Measurements from ENCODE around the gene ABHD12B.
"Not testable (repeated sequence)": the region's sequence is repeated elsewhere in the genome, so short reads cannot be mapped to it uniquely, and the experiment has no call there.

The ABHD12B gene

DNA sequence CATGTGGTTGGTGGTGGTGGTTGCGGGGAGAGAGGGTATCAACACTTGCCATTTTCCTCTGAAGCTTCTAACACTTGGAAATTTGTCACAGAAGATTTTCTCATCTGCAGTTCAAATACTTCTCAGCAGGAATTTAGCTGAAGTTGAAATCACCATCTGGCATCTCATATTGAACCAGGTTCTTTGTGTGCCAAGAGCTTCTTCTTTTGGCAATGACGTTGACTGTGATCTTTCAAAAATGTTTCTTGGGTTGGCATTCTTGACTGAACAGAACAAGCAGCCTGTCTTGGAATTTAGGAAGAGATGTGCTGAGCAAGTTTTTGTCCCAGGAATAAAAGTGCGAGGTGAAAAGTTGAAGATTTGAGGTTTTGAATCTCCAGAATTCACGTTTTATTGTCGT lies 32.2 kb upstream of the ABHD12B start:
- FAIRE-seq, result no peak

DNA sequence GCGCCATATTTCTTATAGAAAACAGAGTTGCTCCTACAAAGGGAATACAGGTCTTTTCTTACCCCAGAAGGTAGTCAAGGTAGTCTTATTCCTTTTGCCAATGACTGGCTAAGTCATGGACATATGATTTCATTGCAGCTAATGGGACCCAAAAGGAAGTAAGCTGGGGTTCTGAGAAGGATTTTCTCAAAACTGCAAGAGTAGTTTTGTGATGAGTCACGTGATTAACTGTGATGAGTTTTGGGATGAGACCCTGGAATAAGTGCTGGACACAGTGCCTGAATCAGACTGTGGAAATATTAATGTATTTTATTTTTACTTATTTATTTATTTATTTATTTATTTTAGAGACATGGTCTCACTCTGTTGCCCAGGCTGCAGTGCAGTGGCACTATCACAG lies 27.5 kb upstream of the ABHD12B start:
- FAIRE-seq, result no peak

DNA sequence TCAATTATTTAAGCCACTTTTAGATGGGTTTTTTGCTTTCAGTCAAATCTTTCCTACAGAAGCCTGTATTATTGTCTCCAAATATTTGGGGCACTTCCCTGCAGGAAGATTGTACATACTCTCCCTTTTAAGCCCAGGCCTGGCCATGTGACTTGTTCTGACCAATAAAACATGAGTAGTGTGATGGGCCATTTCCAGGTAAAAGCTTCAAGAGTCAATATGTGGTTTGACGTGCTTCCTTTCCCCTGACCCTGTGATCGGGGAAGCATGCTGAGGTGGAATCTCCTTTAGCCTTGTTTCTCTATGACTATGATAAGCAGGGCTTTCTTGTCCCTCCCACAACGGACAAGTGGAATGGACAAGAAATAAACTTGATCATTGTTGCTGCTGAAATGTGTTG lies 26.7 kb upstream of the ABHD12B start:
- FAIRE-seq, result no peak

DNA sequence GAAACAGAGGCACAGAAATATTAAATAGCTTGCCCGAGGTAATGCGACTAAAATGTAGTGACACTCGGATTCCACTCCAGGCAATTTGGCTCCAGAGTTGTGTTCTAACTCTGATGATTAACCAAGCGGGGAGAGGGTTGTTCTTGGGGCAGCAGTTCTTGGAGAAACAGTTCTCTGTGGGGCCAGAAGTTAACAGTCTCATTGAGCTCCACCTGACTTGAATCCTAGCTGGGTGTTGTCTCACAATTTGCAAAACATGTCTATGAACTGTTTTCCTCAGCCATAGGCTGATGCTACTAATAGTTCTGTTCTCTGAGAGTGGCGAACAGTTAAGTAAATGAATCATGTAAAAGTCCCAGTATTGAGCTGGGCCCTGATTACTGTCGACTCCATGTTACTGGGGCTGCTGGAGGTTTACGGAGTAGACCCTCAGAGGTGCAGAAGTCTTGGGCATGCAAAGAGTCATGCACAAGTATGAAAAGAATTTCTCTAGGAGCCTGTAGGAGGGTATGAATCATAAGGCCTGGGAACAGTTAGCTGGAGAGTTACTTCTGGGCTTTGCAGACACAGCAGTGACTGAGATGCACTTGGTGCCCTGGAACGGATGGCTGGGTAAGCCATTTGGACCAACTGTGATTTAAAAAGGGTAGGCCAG lies 25.5 kb upstream of the ABHD12B start:
- no peak for FAIRE-seq

DNA sequence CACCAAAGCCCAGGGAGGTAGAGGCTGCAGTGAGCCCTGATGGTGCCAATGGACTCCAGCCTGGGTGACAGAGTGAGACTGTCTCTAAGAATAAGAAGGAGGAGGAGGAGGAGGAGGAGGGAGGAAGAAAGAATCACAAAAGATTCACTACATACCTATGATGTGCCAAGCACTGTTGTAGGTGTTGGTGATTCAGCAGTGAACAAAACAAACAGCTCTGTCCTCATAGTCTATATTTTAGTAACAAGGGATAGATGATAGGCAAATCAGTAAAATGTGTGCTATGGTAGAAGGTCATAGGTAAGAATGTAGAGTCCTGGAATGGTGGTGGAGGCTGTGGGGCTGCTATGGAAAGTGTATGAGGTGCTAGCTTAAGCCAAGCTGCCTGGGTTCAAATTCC lies 18.0 kb upstream of the ABHD12B start:
- no peak for FAIRE-seq

DNA sequence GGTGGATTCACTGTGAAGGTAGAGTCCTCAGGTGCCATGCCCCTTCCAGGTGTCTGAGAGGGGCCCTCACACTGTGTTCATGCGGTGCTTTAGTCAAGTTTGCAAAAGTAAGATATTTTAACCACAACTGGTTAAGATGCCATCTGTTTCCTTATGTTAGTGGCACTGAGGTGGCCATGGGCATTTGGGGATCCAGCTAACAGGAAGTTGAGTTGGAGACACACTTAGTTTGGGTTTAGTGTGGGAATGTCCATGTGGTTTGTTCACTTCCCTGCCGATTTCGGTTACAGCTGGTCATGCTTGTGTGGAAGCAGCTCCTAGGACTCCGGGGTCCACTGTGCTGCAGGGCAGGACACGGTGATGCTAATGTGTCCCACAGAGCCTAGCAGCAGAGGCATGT lies 17.3 kb upstream of the ABHD12B start:
- FAIRE-seq, result no peak

DNA sequence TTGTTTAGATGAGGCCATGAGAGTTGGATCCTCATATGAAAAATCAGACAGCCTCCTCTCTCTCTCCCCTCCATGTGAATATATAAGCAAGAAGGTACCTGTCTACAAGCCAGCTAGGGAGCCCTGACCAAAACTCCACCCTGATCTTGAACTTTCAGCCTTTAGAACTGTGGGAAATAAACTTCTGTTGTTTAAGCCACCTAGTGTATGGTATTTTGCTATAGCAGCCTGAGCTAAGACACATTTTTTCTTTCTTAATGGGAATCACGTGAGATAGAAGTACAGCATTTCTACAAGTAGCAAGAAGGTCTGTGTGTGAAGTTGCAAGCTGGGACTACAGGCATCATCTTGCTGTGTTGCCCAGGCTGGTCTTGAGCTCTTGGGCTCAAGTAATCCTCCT lies 16.3 kb upstream of the ABHD12B start:
- no peak for FAIRE-seq

DNA sequence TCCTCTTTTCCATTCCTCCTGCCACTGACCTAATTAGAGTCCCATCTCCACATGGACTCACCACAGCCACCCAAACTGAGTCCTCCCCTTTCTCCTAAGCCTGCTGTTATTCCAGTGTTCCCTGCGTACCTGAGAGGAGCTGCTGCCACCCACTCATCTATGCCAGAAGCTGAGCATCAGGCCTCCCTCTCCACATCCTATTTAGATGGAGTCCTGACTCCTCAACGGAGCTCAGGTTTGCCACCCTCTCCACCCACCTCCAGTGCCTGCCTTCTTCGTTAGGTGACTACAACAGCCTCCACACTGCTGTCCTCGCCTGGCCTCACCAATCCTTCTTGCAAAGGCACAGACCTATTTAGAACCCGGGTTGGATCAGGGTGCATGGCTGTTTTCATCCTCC lies 15.2 kb upstream of the ABHD12B start:
- FAIRE-seq, result no peak

DNA sequence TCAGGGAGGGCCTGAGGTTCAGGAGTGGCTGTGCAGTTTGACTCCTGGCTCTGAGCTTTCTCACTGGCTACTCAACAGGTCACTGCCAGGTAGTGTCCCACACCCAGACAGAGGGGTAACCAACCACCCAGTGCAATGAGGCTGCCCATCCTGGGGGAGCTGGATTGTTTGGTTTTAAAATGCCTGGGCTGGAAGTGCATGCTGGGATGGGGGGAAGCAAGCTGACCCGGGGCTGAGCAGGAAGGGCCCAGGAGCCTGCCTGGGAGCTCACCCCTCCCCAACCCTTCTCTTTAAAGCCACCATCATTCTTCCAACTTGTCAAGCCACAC lies 12.6 kb upstream of the ABHD12B start:
- no peak for FAIRE-seq

DNA sequence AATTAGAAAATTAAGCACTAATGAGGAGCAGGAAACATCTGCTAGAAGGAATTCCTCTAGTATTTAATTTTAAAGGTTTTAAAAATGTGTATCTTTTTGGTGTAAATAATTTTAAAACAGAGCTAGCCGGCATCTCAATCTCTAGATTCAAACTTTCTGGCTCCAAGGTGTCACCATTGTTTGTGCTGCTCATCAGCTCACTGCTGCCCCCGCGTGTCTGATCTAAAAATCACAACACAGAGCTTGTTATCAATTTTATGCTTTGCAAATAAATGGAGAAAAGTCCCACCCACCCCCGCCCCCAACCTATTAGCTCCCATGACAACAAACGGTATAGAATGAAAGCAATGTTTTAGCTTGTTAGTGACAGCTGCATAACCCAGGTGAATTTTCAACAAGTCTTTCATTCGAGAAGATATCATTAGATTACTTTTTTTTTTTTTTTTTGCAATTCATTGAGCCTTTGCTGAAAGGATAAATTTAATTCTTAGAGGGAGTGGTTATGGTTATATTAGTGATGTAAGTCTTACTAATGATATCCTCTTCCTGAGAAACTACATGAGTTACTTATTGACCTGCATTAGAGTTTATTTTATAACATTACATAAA lies 11.3 kb upstream of the ABHD12B start:
- peak; percentile 90 for FAIRE-seq

DNA sequence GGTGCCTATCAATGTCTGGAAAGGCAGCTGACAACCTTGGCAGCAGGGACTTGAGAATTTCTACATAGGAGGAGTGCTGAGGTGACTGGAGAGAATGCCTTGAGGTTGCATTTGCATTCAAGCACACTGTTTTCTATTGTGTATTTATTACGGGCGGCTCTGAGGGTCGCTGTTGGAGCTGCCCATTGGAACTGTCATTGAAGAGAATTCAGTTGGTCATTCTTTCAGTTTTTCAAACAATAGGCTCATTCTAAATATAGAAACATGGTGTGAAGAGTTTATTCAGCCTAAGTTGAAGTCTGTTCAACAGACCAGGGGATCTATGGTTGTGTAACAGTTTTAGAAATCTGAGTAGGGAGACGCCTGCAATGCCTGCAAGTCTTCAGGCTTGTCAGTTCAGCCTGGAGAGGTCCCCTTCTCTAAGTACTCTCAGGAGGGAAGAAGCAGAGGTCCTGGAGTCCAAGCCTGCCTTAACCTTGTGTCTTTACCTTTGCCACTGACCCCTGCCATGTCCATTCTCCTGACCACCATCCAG lies 9.8 kb upstream of the ABHD12B start:
- FAIRE-seq, result no peak

DNA sequence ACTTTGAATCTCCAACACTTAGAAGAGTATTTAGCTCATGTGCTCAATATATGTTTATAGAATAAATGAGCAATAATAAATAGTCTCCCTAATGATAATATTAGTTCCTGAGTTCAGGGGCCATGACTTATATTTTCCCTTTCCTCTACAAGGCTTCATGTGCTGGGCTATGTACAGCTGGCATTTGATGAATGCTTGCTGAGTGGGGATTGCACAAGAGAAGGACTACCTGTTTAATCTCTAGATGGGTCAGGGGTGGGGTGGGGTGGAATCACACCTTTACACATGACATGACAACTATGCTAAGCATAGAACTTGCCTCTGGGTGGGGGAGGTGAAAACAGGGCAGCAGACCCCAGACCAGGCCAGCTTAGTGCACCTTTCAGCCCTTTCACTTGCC lies 7.6 kb upstream of the ABHD12B start:
- FAIRE-seq, result no peak

DNA sequence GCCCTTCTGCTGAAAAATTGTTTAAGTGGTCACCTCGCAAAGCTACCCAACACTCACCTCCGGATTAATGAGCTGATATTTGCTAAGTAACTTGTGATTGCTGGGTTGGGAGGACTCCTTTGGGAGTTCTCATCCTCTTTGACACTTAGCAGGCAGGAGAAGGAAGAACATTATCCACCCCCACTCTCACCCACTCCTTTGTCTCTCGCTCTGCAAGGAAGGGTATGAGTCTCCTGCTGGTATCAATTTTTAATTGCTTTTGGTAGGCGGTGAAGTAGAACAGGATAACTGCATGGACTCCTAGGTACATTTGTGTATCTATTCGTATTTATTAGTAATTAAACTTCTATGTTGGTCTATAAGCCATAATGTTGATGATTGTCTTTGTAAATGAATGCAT lies 6.9 kb upstream of the ABHD12B start:
- no peak for FAIRE-seq

DNA sequence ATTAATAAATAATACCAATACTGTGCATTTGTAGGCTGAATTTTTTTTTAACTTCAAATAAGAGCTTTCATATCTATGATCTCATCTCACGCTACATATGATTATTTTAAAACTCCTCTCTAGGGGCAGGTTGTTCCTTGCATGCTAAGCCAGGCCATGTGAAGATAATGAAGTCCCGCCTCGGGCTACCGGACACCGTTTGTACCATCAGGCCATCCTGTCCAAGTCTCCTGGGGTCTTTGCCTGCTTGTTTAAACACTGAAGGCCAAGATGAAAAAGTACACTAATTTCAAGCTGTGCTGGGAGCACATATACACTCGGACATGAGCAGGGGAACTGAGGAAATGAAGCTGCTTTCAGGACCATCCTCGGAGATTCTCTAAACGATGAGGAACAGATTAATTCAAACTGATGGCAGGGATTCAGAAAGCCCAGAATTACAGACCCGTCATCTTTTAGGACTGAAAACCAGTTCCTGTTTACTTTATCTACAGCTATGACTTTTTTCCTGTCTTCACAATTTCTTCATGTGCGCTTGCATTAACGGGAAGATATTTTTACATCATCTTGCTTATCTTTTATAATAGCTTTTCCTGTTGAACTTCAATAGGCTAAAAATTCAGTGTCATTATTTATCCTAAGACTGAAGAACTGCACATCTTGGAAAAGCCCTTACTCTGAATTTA lies 6.3 kb upstream of the ABHD12B start:
- no peak for FAIRE-seq

DNA sequence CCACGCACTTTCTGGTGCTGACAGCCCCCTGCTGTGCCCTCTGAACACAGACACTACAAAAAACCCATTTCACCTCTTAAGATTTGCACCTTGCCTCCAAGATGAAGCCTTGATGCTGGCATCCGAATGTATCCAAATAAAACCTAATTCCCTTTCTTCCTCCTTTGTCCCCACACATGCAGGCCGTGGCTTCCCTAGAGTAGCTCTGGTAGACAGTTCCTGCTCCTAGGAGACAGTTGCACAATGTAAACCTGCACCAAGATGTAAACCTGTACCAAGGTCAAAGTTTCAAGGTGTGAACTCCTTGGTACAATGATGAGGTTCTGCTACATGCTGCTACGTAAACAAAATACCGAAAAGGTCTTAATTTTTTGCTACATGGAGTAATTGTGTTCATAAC lies 625 bp upstream of the ABHD12B start:
- no peak for FAIRE-seq

DNA sequence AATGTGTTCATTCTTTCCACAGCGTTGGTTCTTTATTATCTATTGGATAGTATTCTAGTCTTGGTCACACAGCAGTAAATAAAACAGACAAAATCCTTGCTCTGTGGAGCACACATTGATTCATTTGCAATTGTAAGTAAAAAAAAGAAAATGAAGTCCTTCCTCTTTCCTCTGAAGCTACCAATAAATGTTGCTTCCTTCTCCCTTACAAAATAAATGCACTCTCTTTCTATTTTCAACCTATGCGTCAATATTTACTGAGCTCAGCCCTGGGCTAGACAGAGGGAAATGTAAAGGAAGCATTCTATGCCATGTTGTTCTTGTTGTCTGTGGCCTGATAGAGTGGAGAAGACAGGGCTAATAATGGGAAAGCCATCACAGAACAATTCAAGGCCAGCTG lies 2.9 kb downstream of the ABHD12B start:
- no peak for FAIRE-seq

DNA sequence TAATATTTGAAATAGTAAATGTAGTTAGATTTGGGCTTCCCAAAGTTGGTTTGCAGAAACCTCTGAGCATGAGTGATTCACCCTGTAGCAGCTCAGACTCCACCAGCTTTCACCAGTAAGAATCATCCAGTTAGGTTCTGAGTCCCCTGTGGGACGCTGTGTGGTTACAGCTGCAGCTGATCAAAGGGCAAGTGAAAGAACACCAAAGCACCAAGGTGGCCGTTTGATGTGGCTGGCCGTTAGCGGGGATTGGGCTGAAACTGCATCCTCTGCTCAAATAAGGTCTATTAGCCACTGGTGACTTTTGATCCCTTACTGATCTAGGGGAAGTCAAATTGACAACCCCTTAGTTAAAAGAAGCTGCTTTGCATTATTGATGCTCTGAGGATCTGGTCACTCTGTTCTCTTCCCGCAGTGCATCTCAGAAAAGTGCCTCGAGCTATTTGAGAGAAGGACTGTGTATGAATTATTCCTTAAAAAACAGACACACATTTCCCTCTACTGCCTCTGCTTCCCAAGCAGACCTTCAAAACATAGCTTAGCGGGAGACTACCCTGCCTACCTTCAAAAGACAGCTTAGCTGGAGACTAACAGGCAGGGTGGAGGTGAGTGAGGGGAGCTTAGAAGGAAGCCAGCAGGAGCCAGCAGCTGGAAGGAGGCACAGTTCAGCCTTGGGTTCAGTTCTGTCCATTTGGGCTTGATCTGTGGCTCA lies 3.7 kb downstream of the ABHD12B start:
- no peak for FAIRE-seq

DNA sequence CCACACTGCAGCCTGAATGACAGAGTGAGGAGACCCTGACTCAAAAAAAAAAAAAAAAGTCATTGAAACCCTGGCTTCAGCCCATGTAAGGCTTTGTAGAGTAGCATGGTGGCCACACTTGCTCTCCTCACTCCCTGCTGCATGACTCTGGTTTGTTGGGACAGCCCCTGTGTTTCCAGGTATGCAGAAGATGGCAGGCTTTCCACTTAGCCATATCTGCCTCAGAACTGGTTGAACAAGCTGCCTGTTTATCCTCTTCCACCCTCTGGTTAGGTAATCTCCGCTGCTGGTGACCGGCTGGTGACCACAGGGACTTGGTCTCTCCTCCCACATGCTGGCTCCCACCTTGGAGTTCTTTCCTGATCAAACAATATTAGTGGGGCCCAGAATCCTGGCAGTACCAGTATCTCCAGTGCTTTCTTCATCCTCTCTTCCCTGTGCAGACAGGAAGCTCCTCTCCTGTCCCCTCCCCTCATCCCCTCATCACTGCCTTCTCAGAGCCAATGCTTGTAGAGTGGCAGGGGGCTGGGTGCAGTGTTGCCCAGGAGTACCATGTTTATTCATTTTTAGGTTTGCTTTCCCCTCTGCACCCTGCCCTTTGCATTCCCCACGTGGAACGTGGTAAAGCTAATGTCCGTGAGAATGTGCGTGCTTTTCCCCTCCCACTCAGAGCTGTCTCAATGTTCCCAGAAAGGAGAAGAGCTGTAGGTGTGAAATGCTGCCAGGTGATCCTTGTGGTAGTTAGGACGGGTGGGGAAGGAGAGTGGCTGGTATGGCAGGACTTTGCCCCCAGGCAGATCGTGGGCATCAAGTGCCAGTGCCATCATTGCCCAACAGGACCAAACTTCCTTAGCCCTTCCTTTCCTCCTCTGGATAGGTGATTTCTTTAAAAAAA lies 11.3 kb downstream of the ABHD12B start:
- FAIRE-seq, result no peak

DNA sequence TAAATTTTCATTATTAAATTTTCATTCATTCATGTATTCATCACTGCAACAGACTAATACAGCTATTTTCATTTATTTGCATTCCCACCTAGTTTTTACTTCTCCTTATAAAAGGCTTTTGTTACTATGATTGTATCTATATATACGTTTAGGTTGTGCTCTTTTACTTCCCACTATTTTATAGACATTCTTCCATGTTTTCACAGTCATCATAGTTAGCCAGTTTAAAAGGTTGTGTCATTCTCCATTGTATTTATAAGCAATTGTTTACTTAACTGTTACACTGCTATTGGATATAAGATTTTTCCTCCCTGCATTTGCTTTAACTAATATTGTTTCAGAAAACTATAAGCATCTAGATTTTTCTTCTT lies 12.0 kb downstream of the ABHD12B start:
- peak; percentile 3 for FAIRE-seq

DNA sequence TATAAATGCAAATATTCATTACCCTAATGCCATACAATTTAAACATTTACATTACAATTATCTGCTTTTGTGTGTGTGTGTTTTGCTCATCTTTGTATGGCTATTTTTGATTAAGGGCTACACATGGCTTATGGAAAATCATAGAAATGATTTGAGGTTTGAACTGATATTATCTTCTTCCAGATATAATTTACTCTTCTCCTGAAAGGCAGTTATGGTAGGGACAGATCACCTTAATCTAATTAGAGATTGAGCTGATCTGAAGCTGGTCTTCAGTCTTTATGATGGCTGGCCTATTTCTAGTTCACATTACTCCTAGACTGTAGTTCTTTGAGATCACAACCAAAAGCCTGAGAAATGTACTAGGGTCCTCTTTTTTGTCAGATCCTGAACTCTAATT lies 15.6 kb downstream of the ABHD12B start:
- no peak for FAIRE-seq

DNA sequence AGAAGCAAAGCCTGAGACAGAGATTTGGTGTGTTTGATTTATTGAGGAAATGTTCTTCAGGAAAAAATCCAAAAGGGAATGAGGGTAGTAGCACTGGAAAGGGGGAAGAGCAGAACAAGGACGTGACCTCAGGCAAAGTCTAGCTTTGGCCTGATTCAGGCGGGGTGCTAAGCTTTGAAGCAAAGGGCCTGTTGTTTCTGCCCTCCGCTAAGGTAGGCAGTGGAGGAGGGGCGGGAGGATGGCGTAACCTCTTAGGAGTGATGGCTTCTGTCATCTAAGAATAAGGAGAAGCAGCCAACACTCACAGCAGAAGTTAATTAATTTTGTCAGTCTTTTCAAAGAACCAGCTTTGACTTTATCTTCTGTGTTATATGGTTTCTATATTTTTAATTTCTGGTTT lies 20.4 kb downstream of the ABHD12B start:
- FAIRE-seq, result no peak

DNA sequence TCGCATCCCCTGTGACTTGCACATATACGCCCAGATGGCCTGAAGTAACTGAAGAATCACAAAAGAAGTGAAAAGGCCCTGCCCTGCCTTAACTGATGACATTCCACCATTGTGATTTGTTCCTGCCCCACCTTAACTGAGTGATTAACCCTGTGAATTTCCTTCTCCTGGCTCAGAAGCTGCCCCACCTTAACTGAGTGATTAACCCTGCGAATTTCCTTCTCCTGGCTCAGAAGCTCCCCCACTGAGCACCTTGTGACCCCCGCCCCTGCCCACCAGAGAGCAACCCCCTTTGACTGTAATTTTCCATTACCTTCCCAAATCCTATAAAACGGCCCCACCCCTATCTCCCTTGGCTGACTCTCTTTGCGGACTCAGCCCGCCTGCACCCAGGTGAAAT lies 24.6 kb downstream of the ABHD12B start:
- FAIRE-seq, result not testable (repeated sequence)

DNA sequence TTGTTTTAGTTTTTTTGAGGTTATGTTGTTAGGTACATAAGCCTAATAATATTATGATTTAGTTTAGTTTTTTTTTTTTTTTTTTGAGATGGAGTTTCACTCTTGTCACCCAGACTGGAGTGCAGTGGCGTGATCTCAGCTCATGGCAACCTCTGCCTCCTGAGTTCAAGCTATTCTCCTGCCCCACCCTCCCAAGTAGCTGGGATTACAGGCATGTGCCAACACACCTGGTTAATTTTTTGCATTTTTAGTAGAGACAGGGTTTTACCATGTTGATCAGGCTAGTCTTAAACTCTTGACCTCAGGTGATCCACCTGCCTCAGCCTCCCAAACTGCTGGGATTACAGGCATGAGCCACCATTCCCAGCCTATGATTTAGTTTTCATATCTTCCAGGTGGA lies 25.2 kb downstream of the ABHD12B start:
- not testable (repeated sequence) for FAIRE-seq
